GM19238 (cell line): ENCODE data around the gene HELZ2.
"Not testable (repeated sequence)": the region's sequence is repeated elsewhere in the genome, so short reads cannot be mapped to it uniquely, and the experiment has no call there.

Experiments
- DNase-seq: peaks from one replicate; pipeline ENCODE4 v3.0.0; 2011; ENCODE audit warnings: low spot score; ENCODE audit not compliant: insufficient read length

The HELZ2 gene

GRCh38 chr20:63579017-63579694 is 5.1 kb upstream of the HELZ2 start:
- no peak for DNase-seq

DNA sequence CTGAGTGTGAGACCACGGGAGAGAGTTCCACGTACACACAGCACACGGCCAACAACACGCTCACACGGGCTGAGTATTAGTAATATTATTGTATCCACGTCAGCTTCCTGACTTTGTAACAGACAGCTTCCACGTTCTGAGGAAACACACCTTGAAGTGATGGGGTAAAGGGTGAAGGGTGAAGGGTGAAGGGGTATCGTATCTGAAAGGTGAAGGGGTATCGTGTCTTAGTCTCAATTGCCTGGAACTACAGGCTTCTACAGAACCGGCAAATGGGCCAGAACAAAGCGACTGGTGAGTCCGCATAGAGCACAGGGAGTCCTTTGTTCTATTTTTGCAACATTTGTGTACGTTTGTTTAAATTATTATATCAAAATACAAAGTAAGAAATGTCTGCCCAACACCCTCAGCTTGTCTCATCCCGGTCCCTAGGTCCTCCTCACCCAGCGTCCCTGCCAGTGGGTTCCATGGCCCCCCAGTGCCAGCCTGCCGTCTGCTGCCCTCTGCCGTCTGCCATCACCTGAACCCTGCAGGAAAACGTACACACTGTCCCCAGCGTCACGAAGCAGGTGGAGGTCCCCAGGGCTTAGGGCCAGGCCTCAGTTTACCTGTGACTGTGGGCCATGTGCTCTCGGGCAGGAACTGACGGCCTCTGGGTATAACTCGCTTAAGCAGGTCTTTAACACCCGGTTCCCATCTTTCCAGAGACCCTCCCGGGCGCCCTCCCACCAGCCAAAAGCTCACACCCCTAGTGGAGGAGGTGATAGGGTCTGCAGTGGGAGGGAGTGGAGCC is 4.4 kb upstream of the HELZ2 start:
- DNase-seq = no peak

DNA sequence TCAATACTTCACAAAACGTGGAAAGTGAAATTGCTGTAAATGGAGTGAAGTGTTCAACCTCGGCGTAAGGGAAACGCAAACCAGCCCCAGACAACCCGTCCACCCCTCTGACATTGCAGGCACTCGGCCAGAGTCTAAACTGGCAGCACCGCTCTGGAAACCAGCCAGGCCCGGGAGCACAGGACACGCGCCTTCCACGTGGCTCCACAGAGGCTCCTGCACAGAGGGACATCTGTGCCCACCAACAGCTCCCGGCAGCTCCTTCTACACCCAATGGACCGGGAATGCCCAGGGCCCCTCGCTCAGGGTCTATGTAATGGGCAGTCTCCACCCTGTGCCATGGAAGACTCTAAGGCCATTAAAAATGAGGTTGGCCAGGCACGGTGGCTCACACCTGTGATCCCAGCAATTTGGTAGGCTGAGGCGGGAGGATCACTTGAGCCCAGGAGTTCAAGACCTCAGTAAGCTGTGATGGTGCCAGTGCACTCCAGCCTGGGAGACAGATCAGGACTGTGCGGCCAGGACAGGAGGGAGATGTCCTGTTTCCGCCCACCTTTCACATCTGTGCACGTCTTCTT is 3.4 kb upstream of the HELZ2 start:
- DNase-seq = no peak

GRCh38 chr20:63576311-63576710 is 2.3 kb upstream of the HELZ2 start:
- no peak for DNase-seq

DNA sequence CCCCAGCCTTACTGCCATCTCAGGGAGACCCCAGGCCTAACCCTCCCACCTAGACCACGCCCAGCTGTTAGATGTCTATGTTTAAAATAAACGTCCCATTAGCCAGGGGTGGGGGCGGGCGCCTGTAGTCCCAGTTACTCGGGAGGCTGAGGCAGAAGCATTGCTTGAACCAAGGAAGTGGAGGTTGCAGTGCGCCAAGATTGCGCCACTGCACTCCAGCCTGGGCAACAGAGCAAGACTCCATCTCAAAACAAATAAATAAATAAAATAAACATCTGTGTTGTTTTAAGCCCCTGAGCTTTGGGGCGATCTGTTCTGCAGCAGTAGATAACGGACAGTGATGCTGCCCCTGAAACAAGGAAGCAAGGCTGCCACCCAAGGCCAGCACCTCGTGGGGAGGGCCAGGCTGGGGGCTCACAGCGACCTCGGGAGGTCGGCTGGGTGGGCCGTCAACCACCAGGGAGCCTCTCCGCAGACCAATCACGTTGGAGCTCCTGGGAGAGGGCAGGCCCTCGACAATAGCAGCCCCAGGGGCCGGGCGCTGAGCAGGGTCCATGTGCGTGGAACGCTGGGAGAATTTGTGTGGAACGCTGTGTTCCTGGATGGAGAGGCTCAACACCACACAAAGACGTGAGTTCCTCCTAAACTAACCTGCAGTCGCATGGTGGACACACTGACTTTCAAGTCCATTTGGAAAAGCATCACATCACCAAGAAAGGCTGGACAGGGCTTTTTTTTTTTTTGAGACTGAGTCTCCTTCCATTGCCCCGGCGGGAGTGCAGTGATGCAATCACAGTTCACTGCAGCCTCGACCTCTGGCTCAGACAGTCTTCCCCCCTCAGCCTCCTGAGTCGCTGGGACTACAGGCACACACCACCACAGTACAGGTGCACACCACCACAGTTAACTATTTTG is 1.0 kb upstream of the HELZ2 start:
- DNase-seq = no peak

DNA sequence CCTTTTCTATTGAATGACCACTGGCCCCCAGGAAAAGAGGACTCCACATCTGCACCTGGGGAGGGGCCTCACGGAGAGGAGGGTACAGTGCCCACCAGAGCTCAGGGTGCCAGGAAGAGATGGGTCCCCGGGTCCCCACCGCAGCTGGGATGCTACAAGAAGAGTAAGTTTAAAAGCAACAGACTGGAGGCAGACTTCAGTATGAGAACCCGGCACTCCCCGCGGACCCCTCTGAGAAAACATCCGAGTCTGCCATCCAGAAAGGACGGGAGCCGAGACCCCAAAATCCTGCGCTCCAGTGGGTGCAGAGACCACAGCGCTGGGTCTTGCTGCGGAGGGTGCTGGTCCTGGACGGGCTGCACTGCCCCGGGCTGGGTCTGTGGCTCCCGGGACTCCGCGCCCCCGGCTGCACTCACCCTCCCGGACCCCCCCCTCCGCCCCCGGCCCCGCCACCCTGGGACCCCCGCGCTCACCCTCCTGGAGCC is 350 bp downstream of the HELZ2 start:
- DNase-seq = no peak

DNA sequence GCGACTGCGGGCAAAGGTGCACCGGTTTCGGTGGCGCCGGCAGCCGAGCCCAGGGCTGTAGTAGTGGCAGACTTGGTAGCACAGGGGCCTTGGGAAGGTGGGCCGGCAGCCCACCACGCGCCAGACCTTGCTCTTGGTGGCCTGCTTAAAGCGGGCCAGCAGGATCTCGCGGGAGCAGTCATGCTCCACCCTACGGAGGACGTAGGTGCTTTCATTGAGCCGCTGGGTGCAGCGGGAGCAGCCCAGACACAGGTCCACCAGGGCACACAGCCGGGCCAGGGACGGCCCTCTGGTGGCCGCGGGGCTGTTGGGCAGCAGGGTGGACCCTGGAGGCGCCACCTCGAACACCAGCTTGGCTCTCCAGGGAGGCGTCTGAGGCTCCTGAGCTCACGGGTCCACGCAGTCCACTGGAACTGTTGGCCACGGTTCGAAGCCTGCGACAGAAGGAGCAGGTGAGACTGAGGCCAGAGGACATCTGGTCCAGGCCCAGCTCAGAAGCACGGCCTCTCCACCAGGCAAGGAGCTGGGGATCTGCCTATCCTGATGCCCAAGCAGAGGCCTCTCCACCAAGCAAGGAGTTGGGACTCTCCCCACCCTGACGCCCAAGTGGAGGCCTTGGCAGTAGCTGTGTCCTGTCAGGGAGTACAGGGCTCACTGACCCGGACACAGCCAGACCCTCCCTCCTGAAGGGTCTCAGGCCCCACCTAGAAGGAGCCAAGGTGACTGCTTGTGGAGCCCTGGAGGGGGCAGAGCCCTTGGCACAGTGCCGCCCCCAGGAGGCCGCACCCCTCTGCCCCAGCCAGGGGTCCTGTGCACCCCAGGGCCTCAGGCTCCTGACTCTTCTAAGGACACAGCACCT is 1.0 kb downstream of the HELZ2 start:
- DNase-seq = no peak

- no peak for DNase-seq
These were observed 1.8 kb downstream of the HELZ2 start for GRCh38 chr20:63572071-63572787.

DNA sequence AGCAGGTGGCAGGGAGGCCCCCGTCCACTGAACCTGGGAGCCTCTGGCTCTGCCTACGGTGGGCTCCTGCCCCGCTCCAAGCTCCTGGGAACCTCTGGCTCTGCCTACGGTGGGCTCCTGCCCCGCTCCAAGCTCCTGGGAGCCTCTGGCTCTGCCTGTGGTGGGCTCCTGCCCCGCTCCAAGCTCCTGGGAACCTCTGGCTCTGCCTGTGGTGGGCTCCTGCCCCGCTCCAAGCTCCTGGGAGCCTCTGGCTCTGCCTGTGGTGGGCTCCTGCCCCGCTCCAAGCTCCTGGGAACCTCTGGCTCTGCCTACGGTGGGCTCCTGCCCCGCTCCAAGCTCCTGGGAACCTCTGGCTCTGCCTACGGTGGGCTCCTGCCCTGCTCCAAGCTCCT is 3.0 kb downstream of the HELZ2 start:
- DNase-seq = not testable (repeated sequence)

- DNase-seq = no peak
These were observed 3.6 kb downstream of the HELZ2 start for GRCh38 chr20:63570281-63571086.

GRCh38 chr20:63568986-63569949 is 4.8 kb downstream of the HELZ2 start:
- DNase-seq = no peak

GRCh38 chr20:63568170-63568981 is 5.7 kb downstream of the HELZ2 start:
- DNase-seq = no peak

DNA sequence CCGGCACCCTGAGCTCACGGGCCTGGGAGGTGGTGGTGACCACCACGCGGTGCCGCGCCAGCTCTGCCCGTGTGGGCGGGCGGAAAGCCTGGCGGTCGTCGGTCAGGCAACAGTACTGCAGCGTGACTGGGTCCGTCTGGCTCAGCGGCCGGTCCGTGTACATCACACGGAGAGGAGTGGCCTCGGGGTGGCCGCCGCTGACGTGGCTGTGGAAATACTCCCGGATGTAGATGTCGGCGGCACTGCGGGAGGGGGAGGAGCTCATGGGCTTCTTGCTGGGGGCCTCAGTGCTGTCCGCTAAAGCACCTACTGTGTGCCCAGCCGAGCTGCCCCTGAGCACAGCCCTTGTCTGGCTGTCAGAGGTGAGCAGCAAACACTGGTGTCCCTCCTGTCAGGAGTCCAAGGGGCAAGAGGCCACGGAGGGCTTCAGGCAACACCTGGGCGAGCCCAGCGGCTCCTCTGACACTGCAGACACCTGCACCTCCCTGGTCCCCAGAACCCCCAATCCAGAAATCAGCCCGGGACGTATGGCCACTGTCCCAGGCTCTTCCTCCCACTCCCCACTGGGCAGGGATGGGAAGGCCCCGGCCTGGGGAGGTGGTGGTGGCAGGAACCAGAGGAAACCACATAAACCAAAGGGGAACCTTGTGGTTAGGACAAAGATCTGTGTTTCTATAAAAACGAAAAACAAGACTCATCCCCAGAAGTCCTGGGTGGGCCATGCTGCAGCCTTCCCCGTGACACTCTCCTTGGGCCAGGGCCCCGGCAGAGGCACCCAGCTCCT is 6.5 kb downstream of the HELZ2 start:
- peak; percentile 71 for DNase-seq

- no peak for DNase-seq
These were observed 7.0 kb downstream of the HELZ2 start for GRCh38 chr20:63567136-63567385.

DNA sequence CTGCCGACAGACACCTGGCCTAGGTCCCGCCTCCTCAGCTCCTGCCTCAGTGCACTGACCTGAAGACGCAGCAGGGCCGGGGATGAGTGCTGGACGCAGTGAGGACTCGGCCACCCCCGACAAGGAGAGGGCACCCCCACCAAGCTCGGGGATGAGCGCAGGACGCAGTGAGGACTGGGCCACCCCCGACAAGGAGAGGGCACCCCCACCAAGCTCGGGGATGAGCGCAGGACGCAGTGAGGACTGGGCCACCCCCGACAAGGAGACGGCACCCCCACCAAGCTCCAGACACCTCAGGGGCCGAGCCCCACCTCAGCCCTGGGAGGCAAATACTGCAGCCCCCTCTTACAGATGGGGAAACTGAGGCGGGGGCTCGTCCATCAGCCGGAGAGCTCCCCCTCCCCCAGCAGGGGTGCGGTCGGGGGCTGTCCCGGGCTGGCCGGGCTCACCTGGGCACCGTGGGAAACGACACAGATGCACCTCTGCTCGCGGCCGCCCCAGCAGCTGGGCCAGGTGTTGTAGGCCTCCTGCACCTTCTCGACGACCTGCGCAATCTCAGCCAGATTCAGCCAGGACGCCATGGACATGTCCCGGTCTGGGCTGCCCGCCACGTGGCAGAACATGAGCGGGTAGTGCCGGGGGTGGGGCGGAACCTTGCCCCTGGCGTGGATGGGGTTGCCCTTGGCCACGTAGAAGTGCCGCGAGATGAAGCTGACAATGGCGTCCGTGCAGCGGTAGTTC is 7.5 kb downstream of the HELZ2 start:
- no peak for DNase-seq
